ENCODE measurements around the gene RRP9. TPM values are rescaled to one million over a fixed set of nuclear protein-coding genes. Genes with fewer than 3 reads are reported as not detected.

The RRP9 gene
- total and polyA plus RNA-seq, 2 donors (not counting 3 experiments of a cell fraction or from before 2014, with no cell fraction given), result 26.0 to 30.1 TPM

- Histone ChIP-seq H3K9me3 (replicated peaks; ENCODE audit: control insufficient read depth, insufficient read depth, low read length) (no peaks in the 10 kb centered on the region), H4K20me1 (replicated peaks; ENCODE audit: control insufficient read depth, extremely low read depth, insufficient read depth, low read length) (no peaks in the 10 kb centered on the region), H3K27me3 (ENCODE audit: control insufficient read depth in 2 of 2, insufficient read depth in 2 of 2, low read length in 2 of 2) (no peaks in the 10 kb centered on the region), H3K9me1 (replicated peaks; ENCODE audit: control insufficient read depth, extremely low read depth, insufficient read depth, low read length) (no peaks in the 10 kb centered on the region), H3K4me1 (ENCODE audit: control insufficient read depth, extremely low read depth, insufficient read depth, low read length) (peaks cover 10% of the 10 kb centered on the region), H2AFZ (ENCODE audit: low read depth, low read length) (no peak overlapping the region), H3K4me2 (ENCODE audit: insufficient read depth, low read length) (no peak overlapping the region), H3K4me3 (replicated peaks in 1 of 3; ENCODE audit: insufficient read depth in 1 of 3, low read depth in 1 of 3, low read length in 3 of 3) (no peak overlapping the region), H3K79me2 (ENCODE audit: control insufficient read depth, insufficient read depth, low read length) (peaks cover 16% of the 10 kb centered on the region), H3K36me3 (ENCODE audit: control insufficient read depth in 2 of 2, extremely low read depth in 1 of 2, insufficient read depth in 2 of 2, low read length in 2 of 2) (peaks cover 0 to 41% of the 10 kb centered on the region in 2 experiments), H3K27ac (ENCODE audit: insufficient read depth, low read depth, low read length) (no peak overlapping the region), H3K9ac (replicated peaks; ENCODE audit: extremely low read depth, insufficient read depth, low read length) (no peak overlapping the region)
- CTCF ChIA-PET, result no interaction called here
- no TSS peak for BruUV-seq (replicated peaks)
- no peak for FAIRE-seq
- intact Hi-C loops (cut with micrococcal nuclease) (no loop called here), dilution Hi-C loops (cut with MboI; ENCODE audit: extremely low pct_ligation_motif_present, low sequenced_read_pairs) (no loop called here)
- TF ChIP-seq POLR2A (IDR thresholded peaks at IDR 0.05; ENCODE audit: low read depth, low read length), result no peak
- TF ChIP-seq, protein P1, sequence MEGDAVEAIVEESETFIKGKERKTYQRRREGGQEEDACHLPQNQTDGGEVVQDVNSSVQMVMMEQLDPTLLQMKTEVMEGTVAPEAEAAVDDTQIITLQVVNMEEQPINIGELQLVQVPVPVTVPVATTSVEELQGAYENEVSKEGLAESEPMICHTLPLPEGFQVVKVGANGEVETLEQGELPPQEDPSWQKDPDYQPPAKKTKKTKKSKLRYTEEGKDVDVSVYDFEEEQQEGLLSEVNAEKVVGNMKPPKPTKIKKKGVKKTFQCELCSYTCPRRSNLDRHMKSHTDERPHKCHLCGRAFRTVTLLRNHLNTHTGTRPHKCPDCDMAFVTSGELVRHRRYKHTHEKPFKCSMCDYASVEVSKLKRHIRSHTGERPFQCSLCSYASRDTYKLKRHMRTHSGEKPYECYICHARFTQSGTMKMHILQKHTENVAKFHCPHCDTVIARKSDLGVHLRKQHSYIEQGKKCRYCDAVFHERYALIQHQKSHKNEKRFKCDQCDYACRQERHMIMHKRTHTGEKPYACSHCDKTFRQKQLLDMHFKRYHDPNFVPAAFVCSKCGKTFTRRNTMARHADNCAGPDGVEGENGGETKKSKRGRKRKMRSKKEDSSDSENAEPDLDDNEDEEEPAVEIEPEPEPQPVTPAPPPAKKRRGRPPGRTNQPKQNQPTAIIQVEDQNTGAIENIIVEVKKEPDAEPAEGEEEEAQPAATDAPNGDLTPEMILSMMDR (IDR thresholded peaks at IDR 0.05; ENCODE audit: extremely low read depth in 1 of 2, insufficient read depth in 1 of 2, low read depth in 1 of 2, low read length in 2 of 2), result no peak
- TF ChIP-seq POLR2AphosphoS5 (IDR thresholded peaks at IDR 0.05; ENCODE audit: insufficient read depth, low read depth, low read length), result no peak
- TF ChIP-seq MAX (IDR thresholded peaks at IDR 0.05; ENCODE audit: insufficient read depth, insufficient read length), result no peak
- no peak for TF ChIP-seq EZH2 (IDR thresholded peaks at IDR 0.05; ENCODE audit: borderline replicate concordance, low read depth, low read length, severe bottlenecking)
- TF ChIP-seq JUN (IDR thresholded peaks at IDR 0.05; ENCODE audit: borderline replicate concordance, insufficient read depth, insufficient read length, low read depth), result no peak
- TF ChIP-seq MYC (IDR thresholded peaks at IDR 0.05; ENCODE audit: low read depth, low read length), result no peak
- TF ChIP-seq FOS (IDR thresholded peaks at IDR 0.05; ENCODE audit: borderline replicate concordance, insufficient read depth, low read length), result no peak
- TF ChIP-seq GATA2 (IDR thresholded peaks at IDR 0.05; ENCODE audit: insufficient read depth, insufficient read length, low read depth, low read length), result no peak
- POLR2A ChIA-PET, result interaction anchor here (0.6 kb wide), 1 partner anchor 406 kb away, joined by 4 read pairs; no protein-coding TSS in a partner anchor
- DNase-seq (ENCODE audit: low read depth, low spot score), result no peak
Observed at GRCh38 chr3:51937014-51937413, 4.7 kb downstream of the RRP9 start.

All from endothelial cell of umbilical vein (primary cell).